Measurements from ENCODE around the gene P4HB. TPM values are rescaled to one million over a fixed set of nuclear protein-coding genes. Genes with fewer than 3 reads are reported as not detected.

Gene P4HB
- 1,000 to 10,000 TPM in 5 of 9 donors, 100 to 1,000 TPM in 4; 583 to 2,018 (median 1,095) TPM for total RNA-seq
- 1,000 to 10,000 TPM in 1 of 3 donors, 100 to 1,000 TPM in 2; 546 to 2,717 (median 747) TPM for polyA plus RNA-seq
- long read RNA-seq, donor 1, transcript P4HB-215 (3 exons, 493 nt) = minor isoform, 20 of 851 reads
- long read RNA-seq, donor 1, transcript P4HB-210 (5 exons, 765 nt) = minor isoform, 19 of 851 reads
- long read RNA-seq, donor 1, transcript P4HB-201 (11 exons, 2,603 nt) = major isoform, 436 of 851 reads
- long read RNA-seq, donor 1, transcript P4HB-204 (2 exons, 872 nt) = minor isoform, 29 of 851 reads
- long read RNA-seq, donor 1, partial matches to known transcripts = 301 of 851 reads
- long read RNA-seq, donor 1, other reads (novel, unspliced or antisense) = 33 of 851 reads
- long read RNA-seq, donor 2, transcript P4HB-215 (3 exons, 493 nt) = minor isoform, 14 of 460 reads
- long read RNA-seq, donor 2, transcript P4HB-201 (11 exons, 2,603 nt) = major isoform, 241 of 460 reads
- long read RNA-seq, donor 2, transcript P4HB-208 (2 exons, 914 nt) = minor isoform, 13 of 460 reads
- long read RNA-seq, donor 2, transcript P4HB-204 (2 exons, 872 nt) = minor isoform, 13 of 460 reads
- long read RNA-seq, donor 2, partial matches to known transcripts = 157 of 460 reads
- long read RNA-seq, donor 2, other reads (novel, unspliced or antisense) = 13 of 460 reads
- long read RNA-seq, donor 3, transcript P4HB-201 (11 exons, 2,603 nt) = major isoform, 195 of 329 reads
- long read RNA-seq, donor 3, transcript P4HB-204 (2 exons, 872 nt) = minor isoform, 29 of 329 reads
- long read RNA-seq, donor 3, transcript P4HB-208 (2 exons, 914 nt) = minor isoform, 15 of 329 reads
- long read RNA-seq, donor 3, transcript P4HB-215 (3 exons, 493 nt) = minor isoform, 22 of 329 reads
- long read RNA-seq, donor 3, partial matches to known transcripts = 42 of 329 reads
- long read RNA-seq, donor 3, other reads (novel, unspliced or antisense) = 11 of 329 reads
- long read RNA-seq, donor 4, transcript P4HB-210 (5 exons, 765 nt) = minor isoform, 6 of 601 reads
- long read RNA-seq, donor 4, transcript P4HB-201 (11 exons, 2,603 nt) = major isoform, 544 of 601 reads
- long read RNA-seq, donor 4, partial matches to known transcripts = 19 of 601 reads
- long read RNA-seq, donor 4, other reads (novel, unspliced or antisense) = 25 of 601 reads
- long read RNA-seq, donor 5, transcript P4HB-203 (10 exons, 1,502 nt) = minor isoform, 5 of 2,883 reads
- long read RNA-seq, donor 5, transcript P4HB-201 (11 exons, 2,603 nt) = major isoform, 2,693 of 2,883 reads
- long read RNA-seq, donor 5, transcript P4HB-215 (3 exons, 493 nt) = minor isoform, 10 of 2,883 reads
- long read RNA-seq, donor 5, transcript P4HB-220 (11 exons, 2,453 nt) = minor isoform, 9 of 2,883 reads
- long read RNA-seq, donor 5, partial matches to known transcripts = 79 of 2,883 reads
- long read RNA-seq, donor 5, other reads (novel, unspliced or antisense) = 80 of 2,883 reads
- long read RNA-seq, donor 6, transcript P4HB-210 (5 exons, 765 nt) = minor isoform, 5 of 243 reads
- long read RNA-seq, donor 6, transcript P4HB-201 (11 exons, 2,603 nt) = major isoform, 203 of 243 reads
- long read RNA-seq, donor 6, partial matches to known transcripts = 10 of 243 reads
- long read RNA-seq, donor 6, other reads (novel, unspliced or antisense) = 21 of 243 reads
- long read RNA-seq, donor 7, transcript P4HB-201 (11 exons, 2,603 nt) = major isoform, 190 of 297 reads
- long read RNA-seq, donor 7, transcript P4HB-215 (3 exons, 493 nt) = minor isoform, 14 of 297 reads
- long read RNA-seq, donor 7, transcript P4HB-204 (2 exons, 872 nt) = minor isoform, 29 of 297 reads
- long read RNA-seq, donor 7, transcript P4HB-208 (2 exons, 914 nt) = minor isoform, 11 of 297 reads
- long read RNA-seq, donor 7, partial matches to known transcripts = 42 of 297 reads
- long read RNA-seq, donor 7, other reads (novel, unspliced or antisense) = 8 of 297 reads
- long read RNA-seq, donor 8, transcript P4HB-201 (11 exons, 2,603 nt) = major isoform, 449 of 593 reads
- long read RNA-seq, donor 8, transcript P4HB-208 (2 exons, 914 nt) = minor isoform, 10 of 593 reads
- long read RNA-seq, donor 8, transcript P4HB-204 (2 exons, 872 nt) = minor isoform, 26 of 593 reads
- long read RNA-seq, donor 8, transcript P4HB-215 (3 exons, 493 nt) = minor isoform, 19 of 593 reads
- long read RNA-seq, donor 8, partial matches to known transcripts = 53 of 593 reads
- long read RNA-seq, donor 8, other reads (novel, unspliced or antisense) = 28 of 593 reads
- long read RNA-seq, donor 9, transcript P4HB-204 (2 exons, 872 nt) = minor isoform, 16 of 335 reads
- long read RNA-seq, donor 9, transcript P4HB-210 (5 exons, 765 nt) = minor isoform, 6 of 335 reads
- long read RNA-seq, donor 9, transcript P4HB-208 (2 exons, 914 nt) = minor isoform, 6 of 335 reads
- long read RNA-seq, donor 9, transcript P4HB-201 (11 exons, 2,603 nt) = major isoform, 128 of 335 reads
- long read RNA-seq, donor 9, partial matches to known transcripts = 163 of 335 reads
- long read RNA-seq, donor 9, other reads (novel, unspliced or antisense) = 9 of 335 reads
- long read RNA-seq, donor 10, transcript P4HB-210 (5 exons, 765 nt) = minor isoform, 9 of 205 reads
- long read RNA-seq, donor 10, transcript P4HB-201 (11 exons, 2,603 nt) = major isoform, 145 of 205 reads
- long read RNA-seq, donor 10, transcript P4HB-215 (3 exons, 493 nt) = minor isoform, 12 of 205 reads
- long read RNA-seq, donor 10, transcript P4HB-204 (2 exons, 872 nt) = minor isoform, 13 of 205 reads
- long read RNA-seq, donor 10, partial matches to known transcripts = 14 of 205 reads
- long read RNA-seq, donor 10, other reads (novel, unspliced or antisense) = 8 of 205 reads

DNA sequence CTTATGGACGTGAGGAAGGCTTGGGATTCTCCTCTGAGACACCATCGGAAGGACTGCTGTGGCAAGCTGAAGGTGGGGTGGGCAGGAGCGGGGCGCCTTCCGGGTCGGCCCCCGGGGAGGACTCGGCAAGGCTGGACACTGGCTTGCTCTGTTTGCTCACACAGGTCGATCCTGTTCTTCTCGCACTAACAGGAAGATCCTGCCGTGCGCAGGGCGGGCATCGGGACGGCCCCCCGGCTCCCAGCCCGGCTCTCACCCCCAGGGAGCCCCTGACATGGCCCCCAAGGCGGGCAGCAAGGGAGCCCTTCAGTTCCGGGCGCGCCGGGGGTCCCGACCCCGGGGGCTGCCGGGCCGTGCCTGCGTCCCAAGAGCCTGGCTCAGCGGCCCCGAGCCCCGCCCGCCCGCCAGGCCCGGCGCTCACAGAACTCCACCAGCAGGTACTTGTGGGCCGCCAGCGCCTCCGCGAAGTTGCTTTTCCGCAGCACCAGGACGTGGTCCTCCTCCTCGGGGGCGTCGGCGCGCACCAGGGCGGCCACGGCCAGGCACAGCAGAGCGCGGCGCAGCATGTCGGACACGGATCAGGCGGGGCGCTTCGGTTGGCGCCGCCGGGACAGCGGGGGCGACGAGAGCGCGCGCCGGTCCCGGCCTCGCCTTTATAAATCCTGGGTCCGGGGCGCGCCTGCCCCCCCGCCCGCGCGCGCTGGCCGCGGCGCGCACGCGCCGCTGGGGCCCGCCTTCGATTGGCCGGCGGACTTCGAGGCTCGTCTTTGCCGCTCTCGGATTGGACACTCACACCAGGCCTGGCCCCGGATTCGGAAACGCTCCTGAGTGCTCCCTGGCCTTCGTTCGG lies at the start of gene P4HB:
P4HB (minus strand) TSS at position 630 of the 850 bp plus-strand sequence; CDS start at position 566, 64 bp downstream.
- peak within 1 kb of the TSS; percentile 95 to 100 (median 98) for H3K27ac ChIP-seq
- peak within 1 kb of the TSS; percentile 53 to 98 (median 82) for H3K4me3 ChIP-seq
- H3K9me3 ChIP-seq (replicated peaks in 1 of 3) = no peaks in the 10 kb centered on the region
- intact Hi-C loops (cut with DNase I) = loop anchor here in 1 of 2 donors (5.0 kb wide), 1 partner anchor 38 kb away; no protein-coding TSS in a partner anchor
- H3K4me1 ChIP-seq (replicated peaks in 1 of 2) = peaks cover 24 to 57% of the 10 kb centered on the region in 2 donors
- TF ChIP-seq POLR2A (IDR thresholded peaks at IDR 0.05) = peak; percentile 87 to 95
- TF ChIP-seq CTCF (IDR thresholded peaks at IDR 0.05) = no peak
- WGBS, 4 donors = 0 to 1% (median 0%) methylated on average over 8 to 95 of the region's 95 CpGs
- DNase-seq = peak in 4 of 7 donors; percentile 45 to 56 (median 50)
- H3K27me3 ChIP-seq = no peaks in the 10 kb centered on the region
- peaks cover 0 to 37% of the 10 kb centered on the region in 2 donors for H3K36me3 ChIP-seq (replicated peaks in 1 of 2)

- H3K27me3 ChIP-seq = no peaks in the 10 kb centered on the region
- DNase-seq = no peak
- no peak overlapping the region for H3K4me3 ChIP-seq
- peaks cover 0 to 22% of the 10 kb centered on the region in 2 donors for H3K36me3 ChIP-seq (replicated peaks in 1 of 2)
- intact Hi-C loops (cut with DNase I) = no loop called here
- no peaks in the 10 kb centered on the region for H3K9me3 ChIP-seq (replicated peaks in 1 of 3)
- no peak overlapping the region for H3K27ac ChIP-seq
- H3K4me1 ChIP-seq (replicated peaks in 1 of 2) = peaks cover 7 to 11% of the 10 kb centered on the region in 2 donors
- TF ChIP-seq CTCF (IDR thresholded peaks at IDR 0.05) = no peak
- TF ChIP-seq POLR2A (IDR thresholded peaks at IDR 0.05) = no peak
- WGBS, 4 donors = 89 to 94% (median 92%) methylated on average over 7 to 12 of the region's 12 CpGs
Observed at GRCh38 chr17:81909231-81909630, 48.9 kb upstream of the P4HB start.
